Endometrium (tissue), 2 donors: Measurements from ENCODE around the gene TYROBP.
"Not testable (repeated sequence)": the region's sequence is repeated elsewhere in the genome, so short reads cannot be mapped to it uniquely, and the experiment has no call there.

Source experiments
- FAIRE-seq: peaks from 2 replicates; lab custom pipeline; 2012; peaks lifted over from hg19 to GRCh38; lab: Jason Lieb, UNC
- donor health status: control.
- donor health status: control.

Gene TYROBP

DNA sequence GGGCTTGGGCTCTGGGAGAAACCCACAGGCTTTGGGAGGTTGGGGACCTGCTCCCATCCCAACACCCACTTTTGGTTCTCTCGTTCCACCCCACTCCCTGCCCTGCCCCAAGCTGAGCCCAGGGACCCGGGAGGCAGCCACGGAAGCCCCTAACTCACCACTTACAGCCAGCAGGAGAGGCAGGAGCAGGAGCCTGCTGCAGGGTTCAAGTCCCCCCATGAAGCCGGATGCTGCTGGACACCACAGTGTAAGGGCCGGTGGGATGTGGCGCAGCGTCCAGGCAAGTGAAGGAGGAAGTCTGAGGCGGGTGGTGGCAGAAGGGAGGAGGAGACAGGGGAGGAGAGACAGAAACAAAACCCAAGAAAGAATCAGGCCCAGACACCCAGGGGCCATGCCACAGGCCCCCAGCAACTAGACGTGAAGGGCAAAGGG is at the start of gene TYROBP:
Gene TYROBP, minus strand, starts transcription at position 286 of the 432 bp plus-strand sequence. Its CDS starts 67 bp downstream, at position 219.
- FAIRE-seq: no peak

DNA sequence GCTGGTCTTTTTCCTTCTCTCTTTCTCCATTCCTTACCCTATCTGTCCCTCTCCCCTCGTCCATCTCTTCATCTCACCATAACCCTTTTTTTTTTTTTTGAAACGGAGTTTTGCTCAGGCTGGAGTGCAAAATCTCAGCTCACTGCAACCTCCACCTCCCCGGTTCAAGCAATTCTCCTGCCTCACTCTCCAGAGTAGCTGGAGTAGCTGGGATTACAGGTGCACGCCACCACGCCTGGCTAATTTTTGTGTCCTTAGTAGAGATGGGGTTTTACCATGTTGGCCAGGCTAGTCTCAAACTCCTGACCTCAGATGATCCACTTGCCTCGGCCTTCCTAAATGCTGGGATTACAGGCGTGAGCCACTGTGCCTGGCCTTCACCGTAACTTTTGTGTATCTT is 49.3 kb upstream of the TYROBP start:
- not testable (repeated sequence) for FAIRE-seq

DNA sequence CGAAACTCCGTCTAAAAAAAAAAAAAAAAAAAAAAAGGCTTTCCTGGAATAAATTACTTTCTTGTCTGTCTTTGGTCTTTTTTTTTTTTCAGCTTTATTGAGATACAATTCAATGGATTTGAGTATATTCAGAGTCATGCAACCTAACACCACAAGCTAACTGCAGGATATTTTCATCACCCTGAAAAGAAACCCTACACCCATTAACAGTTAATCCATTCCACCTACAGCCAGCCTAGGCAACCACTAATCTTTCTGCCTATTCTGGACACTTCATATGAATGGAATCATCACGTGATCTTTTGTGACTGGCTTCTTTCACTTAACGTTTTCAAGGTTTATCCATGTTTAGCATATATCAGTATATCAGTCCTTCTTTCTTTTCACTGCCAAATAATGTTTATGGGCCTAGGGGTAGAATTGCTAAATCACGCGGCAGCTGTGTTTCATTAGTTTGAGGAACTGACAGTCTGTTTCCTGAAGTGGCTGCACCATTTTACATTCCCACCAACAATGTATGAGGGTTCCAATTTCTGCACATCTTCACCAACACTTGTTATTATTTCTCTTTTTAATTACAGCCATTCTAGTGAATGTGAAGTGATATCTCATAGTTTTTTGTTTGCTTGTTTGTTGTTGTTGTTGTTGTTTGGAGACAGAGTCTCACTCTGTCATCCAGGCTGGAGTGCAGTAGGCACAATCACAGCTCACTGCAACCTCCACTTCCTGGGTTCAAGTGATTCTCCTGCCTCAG is 48.0 kb upstream of the TYROBP start:
- no peak for FAIRE-seq

DNA sequence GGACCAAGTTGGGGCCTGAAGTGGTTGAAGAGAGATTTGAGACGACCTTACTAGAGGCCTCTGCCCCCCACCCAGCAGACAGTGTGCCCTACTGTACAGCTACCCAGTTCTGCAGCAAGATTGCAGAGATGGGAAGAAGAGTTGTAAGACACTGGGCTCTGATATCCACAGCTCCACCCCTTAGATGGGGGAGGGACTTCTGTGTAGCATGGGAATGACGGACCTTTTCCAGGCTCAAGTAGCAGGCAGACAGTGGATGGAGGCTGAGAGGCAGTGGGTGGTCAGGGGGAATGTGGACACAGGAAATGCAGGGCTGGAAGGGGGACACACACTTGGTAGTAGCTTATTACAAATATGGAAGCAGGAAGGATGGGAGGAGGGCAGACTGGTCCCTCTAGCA is 41.0 kb upstream of the TYROBP start:
- FAIRE-seq: no peak

DNA sequence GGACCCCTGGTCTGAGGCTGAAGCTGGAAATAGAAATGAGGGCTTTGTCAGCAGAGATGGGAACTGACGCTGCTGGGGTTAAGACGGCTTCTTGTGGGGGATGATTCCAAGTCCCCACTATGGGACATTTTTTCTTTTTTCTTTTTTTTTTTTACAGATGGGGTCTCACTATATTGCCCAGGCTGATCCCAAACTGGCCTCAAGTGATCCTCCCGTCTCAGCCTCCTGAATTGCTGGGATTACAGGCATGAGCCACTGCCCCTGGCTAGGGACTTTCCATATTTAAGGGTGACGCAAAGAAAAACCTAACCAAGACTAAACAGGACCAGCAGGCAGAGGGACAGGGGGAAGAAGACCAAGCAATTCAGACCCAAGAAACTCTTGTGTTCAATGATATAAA is 38.1 kb upstream of the TYROBP start:
- FAIRE-seq: no peak

DNA sequence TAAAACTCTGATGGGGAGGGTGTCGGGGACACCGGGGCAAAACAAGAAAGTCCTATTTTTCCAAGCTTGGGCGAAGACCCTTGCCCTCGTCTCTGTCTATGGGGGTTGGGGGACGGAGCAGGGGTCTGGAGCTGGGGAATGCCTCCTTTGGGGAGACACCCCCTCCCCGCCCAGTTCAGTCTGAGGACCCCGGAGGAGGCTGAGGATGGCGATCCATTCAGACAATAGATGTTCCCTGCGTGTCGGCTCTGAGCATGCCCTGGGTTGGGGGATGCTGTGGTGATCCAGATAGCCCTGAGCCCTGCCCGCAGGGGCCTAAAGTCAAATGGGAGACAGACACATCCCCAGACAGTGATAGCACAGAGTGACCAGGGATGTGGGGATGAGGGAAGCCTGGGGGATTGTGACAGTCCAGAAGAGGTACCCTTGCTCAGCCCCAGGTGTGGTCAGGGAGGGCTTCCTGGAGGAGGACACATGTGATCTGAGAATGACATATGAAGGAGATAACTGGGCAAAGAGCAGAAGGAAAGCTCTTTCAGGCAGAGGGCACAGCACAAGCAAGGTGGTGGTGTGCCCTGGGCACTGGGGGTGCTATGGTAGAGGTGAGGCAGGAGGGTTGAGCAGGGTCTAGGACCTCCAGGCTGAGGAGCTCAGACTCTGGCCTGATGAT is 37.2 kb upstream of the TYROBP start:
- FAIRE-seq: no peak

DNA sequence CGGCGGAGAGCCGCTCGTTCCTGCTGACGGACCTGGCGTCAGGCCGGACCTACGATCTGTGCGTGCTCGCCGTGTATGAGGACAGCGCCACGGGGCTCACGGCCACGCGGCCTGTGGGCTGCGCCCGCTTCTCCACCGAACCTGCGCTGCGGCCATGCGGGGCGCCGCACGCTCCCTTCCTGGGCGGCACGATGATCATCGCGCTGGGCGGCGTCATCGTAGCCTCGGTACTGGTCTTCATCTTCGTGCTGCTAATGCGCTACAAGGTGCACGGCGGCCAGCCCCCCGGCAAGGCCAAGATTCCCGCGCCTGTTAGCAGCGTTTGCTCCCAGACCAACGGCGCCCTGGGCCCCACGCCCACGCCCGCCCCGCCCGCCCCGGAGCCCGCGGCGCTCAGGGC is 36.5 kb upstream of the TYROBP start:
- FAIRE-seq: no peak

DNA sequence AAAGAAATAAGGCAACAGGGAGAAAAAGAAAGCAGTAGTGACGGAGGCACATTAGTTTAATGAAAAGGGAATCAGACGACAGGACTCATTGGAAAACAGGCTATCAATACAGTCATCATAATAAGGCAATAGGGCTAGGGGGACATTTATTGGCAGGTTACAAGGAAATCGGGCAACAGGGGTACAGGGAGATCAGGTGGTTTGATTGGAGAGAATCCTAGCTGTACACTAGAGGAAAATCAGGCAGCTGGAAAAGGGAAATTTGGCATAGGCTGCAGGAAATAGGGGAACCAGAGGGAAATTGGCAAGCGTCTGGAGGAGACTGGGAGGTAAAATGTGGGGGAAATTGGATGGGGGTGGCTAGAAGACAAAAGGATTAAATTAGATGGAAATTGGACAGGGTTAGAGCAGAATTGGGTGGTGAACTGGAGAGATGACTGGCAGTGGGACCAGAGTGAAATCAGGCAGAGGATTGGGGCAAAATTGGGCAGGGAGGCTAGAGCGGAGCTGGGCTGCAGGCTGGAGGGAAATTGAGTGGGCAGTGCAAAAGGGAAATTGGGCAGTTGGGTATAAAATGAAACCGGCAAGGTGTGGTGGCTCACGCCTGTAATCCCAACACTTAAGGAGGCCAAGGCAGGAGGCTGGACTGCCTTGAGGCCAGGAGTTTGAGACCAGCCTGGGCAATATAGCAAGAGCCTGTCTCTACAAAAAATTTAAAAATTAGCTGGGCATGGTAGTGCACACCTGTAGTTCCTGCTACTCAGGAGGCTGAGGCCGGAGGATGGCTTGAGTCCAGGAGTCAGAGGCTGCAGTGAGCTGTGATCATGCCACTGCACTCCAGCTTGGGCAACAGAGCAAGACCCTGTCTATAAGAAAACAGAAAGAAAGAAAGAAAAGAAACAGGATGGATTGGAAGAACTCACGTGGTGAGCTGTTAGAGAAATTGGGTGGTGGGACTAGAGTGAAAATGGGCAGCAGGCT is 35.5 kb upstream of the TYROBP start:
- FAIRE-seq: no peak

DNA sequence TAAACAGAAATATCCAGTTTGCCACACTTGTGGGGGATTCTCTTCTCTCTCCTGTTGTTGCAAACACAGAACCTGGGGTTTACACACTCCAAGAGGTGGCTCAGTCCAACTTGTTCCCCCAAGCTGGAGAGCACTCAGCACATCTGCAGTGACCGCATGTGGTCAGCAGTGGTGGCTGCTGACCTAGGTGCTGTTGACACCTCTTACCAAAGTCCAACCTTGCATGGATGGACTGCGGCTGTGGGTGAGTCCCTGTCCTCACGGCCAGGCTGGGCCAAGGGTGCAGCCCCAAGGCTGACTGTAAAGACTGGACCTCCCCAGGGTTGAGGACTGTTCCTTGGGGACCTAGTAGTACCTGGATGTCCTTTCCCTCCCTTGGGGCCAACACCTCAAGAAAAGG is 34.1 kb upstream of the TYROBP start:
- FAIRE-seq: no peak

DNA sequence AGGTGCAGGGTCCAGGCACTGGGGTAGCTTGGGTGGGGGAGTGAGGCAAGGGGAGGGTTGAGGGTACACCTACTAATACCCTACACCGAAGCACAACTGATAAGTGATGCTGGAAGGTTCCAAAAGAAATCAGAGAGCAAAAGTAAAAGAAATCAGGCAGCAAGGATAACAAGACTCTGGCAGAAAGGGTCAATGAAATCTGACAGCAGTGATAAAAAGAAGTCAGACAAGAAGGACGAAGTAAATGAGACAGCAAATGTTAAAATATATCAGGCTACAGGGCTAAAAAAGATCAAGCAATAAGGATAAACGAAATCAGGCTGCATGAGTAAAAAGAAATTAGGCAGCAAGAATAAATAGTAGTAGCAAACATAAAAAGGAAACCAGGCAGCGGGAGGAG is 32.7 kb upstream of the TYROBP start:
- no peak for FAIRE-seq

DNA sequence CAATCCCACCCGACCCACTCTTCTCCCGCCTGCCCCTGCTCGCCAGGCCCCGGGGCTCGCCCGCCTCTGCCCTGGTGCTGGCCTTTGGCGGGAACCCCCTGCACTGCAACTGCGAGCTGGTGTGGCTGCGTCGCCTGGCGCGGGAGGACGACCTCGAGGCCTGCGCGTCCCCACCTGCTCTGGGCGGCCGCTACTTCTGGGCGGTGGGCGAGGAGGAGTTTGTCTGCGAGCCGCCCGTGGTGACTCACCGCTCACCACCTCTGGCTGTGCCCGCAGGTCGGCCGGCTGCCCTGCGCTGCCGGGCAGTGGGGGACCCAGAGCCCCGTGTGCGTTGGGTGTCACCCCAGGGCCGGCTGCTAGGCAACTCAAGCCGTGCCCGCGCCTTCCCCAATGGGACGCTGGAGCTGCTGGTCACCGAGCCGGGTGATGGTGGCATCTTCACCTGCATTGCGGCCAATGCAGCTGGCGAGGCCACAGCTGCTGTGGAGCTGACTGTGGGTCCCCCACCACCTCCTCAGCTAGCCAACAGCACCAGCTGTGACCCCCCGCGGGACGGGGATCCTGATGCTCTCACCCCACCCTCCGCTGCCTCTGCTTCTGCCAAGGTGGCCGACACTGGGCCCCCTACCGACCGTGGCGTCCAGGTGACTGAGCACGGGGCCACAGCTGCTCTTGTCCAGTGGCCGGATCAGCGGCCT is 32.1 kb upstream of the TYROBP start:
- no peak for FAIRE-seq

DNA sequence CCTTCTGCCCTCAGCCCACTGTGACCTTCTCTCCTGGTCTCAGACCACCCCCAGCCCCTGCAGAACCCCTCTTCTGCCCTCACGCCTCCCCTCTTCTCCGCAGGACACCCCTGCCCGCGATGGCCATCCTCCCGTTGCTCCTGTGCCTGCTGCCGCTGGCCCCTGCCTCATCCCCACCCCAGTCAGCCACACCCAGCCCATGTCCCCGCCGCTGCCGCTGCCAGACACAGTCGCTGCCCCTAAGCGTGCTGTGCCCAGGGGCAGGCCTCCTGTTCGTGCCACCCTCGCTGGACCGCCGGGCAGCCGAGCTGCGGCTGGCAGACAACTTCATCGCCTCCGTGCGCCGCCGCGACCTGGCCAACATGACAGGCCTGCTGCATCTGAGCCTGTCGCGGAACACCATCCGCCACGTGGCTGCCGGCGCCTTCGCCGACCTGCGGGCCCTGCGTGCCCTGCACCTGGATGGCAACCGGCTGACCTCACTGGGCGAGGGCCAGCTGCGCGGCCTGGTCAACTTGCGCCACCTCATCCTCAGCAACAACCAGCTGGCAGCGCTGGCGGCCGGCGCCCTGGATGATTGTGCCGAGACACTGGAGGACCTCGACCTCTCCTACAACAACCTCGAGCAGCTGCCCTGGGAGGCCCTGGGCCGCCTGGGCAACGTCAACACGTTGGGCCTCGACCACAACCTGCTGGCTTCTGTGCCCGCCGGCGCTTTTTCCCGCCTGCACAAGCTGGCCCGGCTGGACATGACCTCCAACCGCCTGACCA is 31.4 kb upstream of the TYROBP start:
- no peak for FAIRE-seq

DNA sequence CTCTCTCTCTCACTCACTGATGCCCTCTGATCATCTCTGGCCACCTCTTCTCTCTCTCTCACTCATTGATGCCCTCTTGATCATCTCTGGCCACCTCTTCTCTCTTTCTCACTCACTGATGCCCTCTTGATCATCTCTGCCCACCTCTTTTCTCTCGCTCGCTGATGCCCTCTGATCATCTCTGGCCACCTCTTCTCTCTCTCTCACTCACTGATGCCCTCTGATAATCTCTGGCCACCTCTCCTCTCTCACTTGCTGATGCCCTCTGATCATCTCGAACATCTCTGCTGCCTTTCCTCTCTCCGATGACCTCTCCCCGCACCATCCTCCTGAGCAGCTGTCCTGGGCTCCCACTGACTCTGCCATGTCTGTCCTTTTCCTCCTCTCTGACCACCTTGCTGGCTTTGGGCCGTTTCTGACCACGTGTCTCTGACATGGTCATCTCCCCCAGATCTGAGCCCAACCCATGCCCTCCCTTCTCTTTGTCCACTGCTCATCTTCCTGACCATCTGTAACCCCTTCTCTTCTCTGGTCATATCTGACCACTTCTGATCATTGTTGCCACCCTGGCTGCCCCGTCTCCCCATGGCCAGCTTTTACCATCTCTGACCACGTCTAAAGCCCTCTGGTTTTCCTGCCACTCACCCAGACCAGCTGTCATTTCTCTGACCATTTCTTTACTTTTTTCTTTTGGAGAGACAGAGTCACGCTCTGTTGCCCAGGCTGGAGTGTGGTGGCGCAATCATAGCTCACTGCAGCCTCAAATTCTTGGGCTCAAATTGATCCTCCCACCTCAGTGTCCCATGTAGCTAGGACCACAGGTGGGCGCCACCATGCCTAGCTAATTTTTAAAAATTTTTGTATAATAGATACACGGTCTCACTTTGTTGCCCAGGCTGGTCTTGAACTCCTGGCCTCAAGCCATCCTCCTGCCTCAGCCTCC is 30.5 kb upstream of the TYROBP start:
- no peak for FAIRE-seq

DNA sequence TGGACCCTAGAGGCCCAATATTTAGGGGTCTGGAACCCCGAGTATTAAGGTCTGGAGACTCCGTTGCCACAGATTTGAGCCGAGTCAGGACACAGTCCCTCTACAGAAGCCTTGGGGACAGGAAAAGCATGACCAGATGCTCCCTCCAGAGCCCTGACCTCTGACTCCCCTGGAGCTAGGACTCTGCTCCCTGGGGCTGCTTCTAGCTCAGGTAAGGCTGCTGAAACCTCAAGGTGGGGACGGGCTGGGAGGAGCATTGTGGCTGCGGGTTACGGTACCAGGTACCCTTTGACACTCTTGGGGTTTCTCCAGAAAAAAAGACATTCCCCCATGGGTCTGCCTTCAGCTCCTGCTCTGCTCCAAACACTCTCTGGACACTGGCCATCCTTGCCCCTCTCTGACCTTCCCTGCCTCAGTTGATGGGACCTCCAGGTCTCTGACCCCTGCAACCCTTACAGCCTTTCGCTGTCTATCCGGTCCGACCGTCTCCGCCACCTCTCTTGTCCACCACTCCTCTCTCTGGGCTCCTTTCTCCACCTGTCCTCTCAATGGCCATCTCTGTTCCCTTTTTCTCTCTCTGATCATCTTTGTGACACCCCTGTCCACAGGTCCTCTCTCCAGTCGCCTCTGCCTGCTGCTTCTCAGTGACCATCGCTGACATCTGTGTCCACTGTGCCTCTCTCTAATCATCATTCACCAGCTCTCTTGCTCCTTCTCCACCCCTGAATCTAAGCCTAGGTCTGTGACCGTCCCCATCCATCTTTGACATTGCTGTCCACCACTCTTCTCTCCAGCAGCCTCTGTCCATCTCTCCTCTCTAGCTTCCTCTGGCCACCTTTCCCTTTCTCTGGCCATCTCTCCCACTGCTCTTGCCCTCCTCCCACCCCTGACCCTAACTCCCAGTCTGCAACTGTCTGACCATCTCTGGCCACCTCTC is 29.5 kb upstream of the TYROBP start:
- FAIRE-seq: no peak

DNA sequence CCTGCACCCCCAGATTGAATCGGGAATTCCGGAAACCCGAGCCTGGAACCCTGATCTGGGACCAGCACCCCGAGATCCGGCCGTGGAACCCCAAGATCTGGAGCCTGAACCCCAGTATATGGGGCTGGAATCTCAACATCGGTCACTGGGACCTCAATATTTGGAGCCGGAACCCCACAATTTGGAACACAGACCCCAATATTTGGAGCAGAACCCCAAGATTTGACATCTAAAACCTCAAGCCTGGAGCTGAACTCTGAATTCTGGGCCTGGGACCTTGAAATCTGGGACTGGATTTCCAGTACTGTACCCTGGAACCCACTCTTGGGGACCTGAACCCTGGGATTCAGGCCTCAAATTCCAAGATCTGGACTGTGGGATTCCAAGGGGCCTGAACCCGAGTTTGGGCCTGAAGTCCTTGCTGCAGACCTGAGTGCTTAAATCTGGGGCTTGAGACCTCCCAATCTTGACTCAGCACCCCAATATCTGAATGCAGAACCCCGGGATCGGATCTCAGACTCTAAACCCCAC is 28.7 kb upstream of the TYROBP start:
- FAIRE-seq: no peak

DNA sequence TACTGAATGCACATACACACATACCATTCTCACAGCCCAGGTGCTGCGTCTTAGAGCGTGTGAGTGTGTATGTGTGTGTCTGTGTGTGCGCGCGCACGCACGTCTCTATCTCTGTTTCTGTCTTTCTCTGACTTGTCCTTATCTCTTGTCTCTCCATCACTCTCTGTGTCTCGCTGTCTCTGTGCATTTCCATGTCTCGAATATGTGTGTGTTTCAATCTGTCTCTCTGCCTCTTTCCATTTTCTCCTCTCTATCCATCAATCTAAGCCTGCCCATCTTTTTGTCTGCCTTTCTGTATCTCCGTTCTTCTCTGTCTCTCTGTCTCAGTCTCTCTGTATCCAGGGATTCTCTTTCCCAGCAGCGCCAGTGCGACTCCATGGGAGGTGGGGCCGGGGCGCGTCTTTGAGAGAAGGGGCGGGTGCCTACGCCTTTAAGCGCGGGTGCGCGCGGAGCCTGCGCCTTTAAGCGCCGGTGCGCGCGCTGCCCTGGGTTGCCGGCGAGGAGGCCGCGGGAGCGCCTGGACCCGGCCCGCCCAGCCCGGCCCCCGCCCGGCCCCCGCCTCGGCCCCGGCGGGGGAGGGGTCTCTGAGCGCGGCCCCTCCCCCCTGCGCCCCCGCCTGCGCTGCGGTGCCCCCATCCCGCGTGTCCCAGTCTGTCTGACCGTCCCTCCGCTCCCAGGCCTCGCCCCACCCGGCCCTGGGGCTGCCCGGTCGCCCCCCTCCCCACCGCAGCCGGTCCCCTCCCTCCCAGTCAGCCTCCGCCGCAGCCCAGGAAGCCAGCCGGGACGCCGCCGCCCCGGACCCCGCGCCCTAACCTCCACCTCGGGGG is 28.0 kb upstream of the TYROBP start, which contains the start of gene LRFN3:
Gene LRFN3, plus strand, starts transcription at position 464 of the 827 bp plus-strand sequence. CDS start 3,052 bp downstream, outside the sequence.
- no peak for FAIRE-seq

DNA sequence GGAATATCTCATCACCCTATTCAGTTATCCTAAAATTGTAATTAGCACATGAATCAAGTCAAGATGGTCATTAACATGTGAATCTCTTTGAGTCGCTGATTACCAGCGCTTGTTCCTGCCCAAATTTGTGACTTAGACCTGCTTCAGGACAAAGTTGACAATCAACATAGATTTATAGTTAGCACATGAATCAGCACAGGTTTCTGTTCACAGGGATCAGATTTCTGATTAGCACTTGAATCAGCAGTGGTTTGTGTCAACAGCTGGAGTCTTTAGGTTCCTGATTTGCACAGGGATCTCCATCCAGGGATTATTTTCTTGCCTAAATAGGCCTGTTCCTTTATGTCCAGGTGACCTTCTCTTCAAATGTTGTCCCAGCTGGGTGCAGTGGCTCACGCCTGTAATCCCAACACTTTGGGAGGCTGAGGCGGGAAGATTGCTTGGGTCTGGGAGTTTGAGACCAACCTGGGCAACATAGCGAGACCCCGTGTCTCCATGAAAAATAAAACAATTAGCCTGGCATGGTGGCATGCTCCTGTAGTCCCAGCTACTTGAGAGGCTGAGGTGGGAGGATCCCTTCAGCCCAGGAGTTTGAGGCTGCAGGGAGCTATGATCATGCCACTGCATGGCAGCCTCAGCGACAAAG is 24.3 kb upstream of the TYROBP start:
- no peak for FAIRE-seq
